Parathyroid adenoma (tissue), 2 donors: ENCODE measurements around the gene IL19.

Experiments used
- H2AFZ ChIP-seq: fragments of 300-600 bp; sonication (generic); one replicate; pipeline ENCODE4 v1.7.0; 2017; ENCODE audit warnings: antibody characterized with exemption, mild to moderate bottlenecking
- H3K27ac ChIP-seq: fragments of 300-600 bp; sonication (generic); one replicate; pipeline ENCODE4 v1.7.0; 2017
- H3K27me3 ChIP-seq: fragments of 300-600 bp; sonication (generic); one replicate; pipeline ENCODE4 v1.7.0; 2017; ENCODE audit warnings: low read length; ENCODE audit not compliant: control insufficient read depth, insufficient read depth
- H3K36me3 ChIP-seq: fragments of 300-600 bp; sonication (generic); one replicate; pipeline ENCODE4 v1.7.0; 2017; ENCODE audit warnings: low read length; ENCODE audit not compliant: control insufficient read depth, insufficient read depth
- H3K4me1 ChIP-seq: fragments of 300-600 bp; sonication (generic); one replicate; pipeline ENCODE4 v1.7.0; 2017; ENCODE audit warnings: control low read depth
- H3K4me2 ChIP-seq: fragments of 300-600 bp; sonication (generic); one replicate; pipeline ENCODE4 v1.7.0; 2017; ENCODE audit warnings: low read length
- H3K4me3 ChIP-seq: fragments of 300-600 bp; sonication (generic); one replicate; pipeline ENCODE4 v1.7.0; 2017; ENCODE audit warnings: low read depth, low read length
- H3K79me2 ChIP-seq: fragments of 300-600 bp; sonication (generic); one replicate; pipeline ENCODE4 v1.7.0; 2017; ENCODE audit warnings: control low read depth
- H3K9ac ChIP-seq: fragments of 300-600 bp; sonication (generic); one replicate; pipeline ENCODE4 v1.7.0; 2017; ENCODE audit warnings: mild to moderate bottlenecking
- H3K9me3 ChIP-seq: fragments of 300-600 bp; sonication (generic); one replicate; pipeline ENCODE4 v1.7.0; 2017; ENCODE audit warnings: low read length; ENCODE audit not compliant: control insufficient read depth
- CTCF ChIP-seq: fragments of 300-600 bp; sonication (generic); IDR thresholded peaks from one replicate; pipeline ENCODE4 v1.7.0; 2017; ENCODE audit warnings: antibody characterized with exemption, mild to moderate bottlenecking
- donor health status: primary hyperparathyroidism.

The IL19 gene

GRCh38 chr1:206885341-206886060 lies 114.9 kb downstream of the IL19 start:
- H3K79me2 ChIP-seq = no peaks in the 10 kb centered on the region
- no peaks in the 10 kb centered on the region for H3K9me3 ChIP-seq
- H3K9ac ChIP-seq = no peak overlapping the region
- no peak overlapping the region for H3K4me2 ChIP-seq
- H3K4me1 ChIP-seq = no peaks in the 10 kb centered on the region
- no peak overlapping the region for H3K27ac ChIP-seq
- TF ChIP-seq CTCF = no peak
- no peak overlapping the region for H3K4me3 ChIP-seq
- no peaks in the 10 kb centered on the region for H3K27me3 ChIP-seq
- no peaks in the 10 kb centered on the region for H3K36me3 ChIP-seq
- H2AFZ ChIP-seq = no peak overlapping the region

GRCh38 chr1:206886831-206887230 lies 116.3 kb downstream of the IL19 start:
- no peaks in the 10 kb centered on the region for H3K79me2 ChIP-seq
- no peak for TF ChIP-seq CTCF
- no peak overlapping the region for H2AFZ ChIP-seq
- H3K27me3 ChIP-seq = no peaks in the 10 kb centered on the region
- no peak overlapping the region for H3K27ac ChIP-seq
- H3K9ac ChIP-seq = no peak overlapping the region
- H3K4me3 ChIP-seq = no peak overlapping the region
- no peaks in the 10 kb centered on the region for H3K9me3 ChIP-seq
- H3K4me2 ChIP-seq = no peak overlapping the region
- no peaks in the 10 kb centered on the region for H3K36me3 ChIP-seq
- no peaks in the 10 kb centered on the region for H3K4me1 ChIP-seq

- Histone ChIP-seq H3K4me3 (no peak overlapping the region), H3K9me3 (no peaks in the 10 kb centered on the region), H3K9ac (no peak overlapping the region), H3K27ac (no peak overlapping the region), H2AFZ (no peak overlapping the region), H3K79me2 (no peaks in the 10 kb centered on the region), H3K36me3 (no peaks in the 10 kb centered on the region), H3K27me3 (no peaks in the 10 kb centered on the region), H3K4me2 (no peak overlapping the region), H3K4me1 (no peaks in the 10 kb centered on the region)
- TF ChIP-seq CTCF = no peak
Measured at GRCh38 chr1:206887701-206888100, 117.1 kb downstream of the IL19 start.

- H3K9me3 ChIP-seq = no peaks in the 10 kb centered on the region
- no peaks in the 10 kb centered on the region for H3K79me2 ChIP-seq
- no peak overlapping the region for H3K4me2 ChIP-seq
- H3K36me3 ChIP-seq = no peaks in the 10 kb centered on the region
- no peak overlapping the region for H3K9ac ChIP-seq
- H3K4me3 ChIP-seq = no peak overlapping the region
- H3K27ac ChIP-seq = no peak overlapping the region
- no peaks in the 10 kb centered on the region for H3K4me1 ChIP-seq
- no peak overlapping the region for H2AFZ ChIP-seq
- H3K27me3 ChIP-seq = no peaks in the 10 kb centered on the region
- TF ChIP-seq CTCF = no peak
Measured at GRCh38 chr1:206890125-206891060, 119.8 kb downstream of the IL19 start.
